Measurements from ENCODE around the gene TCERG1.

TCERG1 gene

GRCh38 chr5:146528236-146528635 is 81.1 kb downstream of the TCERG1 start:
- no peak for TF ChIP-seq CTCF (IDR thresholded peaks at IDR 0.05; ENCODE audit: borderline replicate concordance, insufficient read depth, low read depth, low read length)

GRCh38 chr5:146529984-146530383 is 82.9 kb downstream of the TCERG1 start:
- H3K4me3 ChIP-seq (ENCODE audit: low read depth, low read length) = no peak overlapping the region
- TF ChIP-seq CTCF (IDR thresholded peaks at IDR 0.05; ENCODE audit: borderline replicate concordance, insufficient read depth, low read depth, low read length) = no peak

More at GRCh38 chr5:146528236-146528635, 81.1 kb downstream of the TCERG1 start:
- no peak overlapping the region for H3K4me3 ChIP-seq (ENCODE audit: low read depth, low read length)

- no peak overlapping the region for H3K4me3 ChIP-seq (ENCODE audit: low read depth, low read length)
- peak; percentile 84 for TF ChIP-seq CTCF (IDR thresholded peaks at IDR 0.05; ENCODE audit: borderline replicate concordance, insufficient read depth, low read depth, low read length)
These were observed 86.2 kb downstream of the TCERG1 start for GRCh38 chr5:146533260-146533857.

- TF ChIP-seq CTCF (IDR thresholded peaks at IDR 0.05; ENCODE audit: borderline replicate concordance, insufficient read depth, low read depth, low read length) = no peak
- no peak overlapping the region for H3K4me3 ChIP-seq (ENCODE audit: low read depth, low read length)
These were observed 86.7 kb downstream of the TCERG1 start for GRCh38 chr5:146533882-146534281.

GRCh38 chr5:146538432-146538831 is 91.3 kb downstream of the TCERG1 start:
- no peak overlapping the region for H3K4me3 ChIP-seq (ENCODE audit: low read depth, low read length)
- no peak for TF ChIP-seq CTCF (IDR thresholded peaks at IDR 0.05; ENCODE audit: borderline replicate concordance, insufficient read depth, low read depth, low read length)

- no peak for TF ChIP-seq CTCF (IDR thresholded peaks at IDR 0.05; ENCODE audit: borderline replicate concordance, insufficient read depth, low read depth, low read length)
These were observed 92.8 kb downstream of the TCERG1 start for GRCh38 chr5:146539973-146540372.

GRCh38 chr5:146540414-146540813 is 93.3 kb downstream of the TCERG1 start:
- H3K4me3 ChIP-seq (ENCODE audit: low read depth, low read length) = no peak overlapping the region
- TF ChIP-seq CTCF (IDR thresholded peaks at IDR 0.05; ENCODE audit: borderline replicate concordance, insufficient read depth, low read depth, low read length) = no peak

More at GRCh38 chr5:146539973-146540372, 92.8 kb downstream of the TCERG1 start:
- H3K4me3 ChIP-seq (ENCODE audit: low read depth, low read length) = no peak overlapping the region

Data from GM12875 (cell line).